GM19467 (cell line): ENCODE data around the gene PARP12.

Experiments used
- ATAC-seq: cut with Tn5 transposase; IDR thresholded peaks from one replicate; pipeline ENCODE4 v1.9.1; 2021; ENCODE audit warnings: mild to moderate bottlenecking, moderate library complexity; ENCODE audit not compliant: unreplicated experiment

The PARP12 gene

DNA sequence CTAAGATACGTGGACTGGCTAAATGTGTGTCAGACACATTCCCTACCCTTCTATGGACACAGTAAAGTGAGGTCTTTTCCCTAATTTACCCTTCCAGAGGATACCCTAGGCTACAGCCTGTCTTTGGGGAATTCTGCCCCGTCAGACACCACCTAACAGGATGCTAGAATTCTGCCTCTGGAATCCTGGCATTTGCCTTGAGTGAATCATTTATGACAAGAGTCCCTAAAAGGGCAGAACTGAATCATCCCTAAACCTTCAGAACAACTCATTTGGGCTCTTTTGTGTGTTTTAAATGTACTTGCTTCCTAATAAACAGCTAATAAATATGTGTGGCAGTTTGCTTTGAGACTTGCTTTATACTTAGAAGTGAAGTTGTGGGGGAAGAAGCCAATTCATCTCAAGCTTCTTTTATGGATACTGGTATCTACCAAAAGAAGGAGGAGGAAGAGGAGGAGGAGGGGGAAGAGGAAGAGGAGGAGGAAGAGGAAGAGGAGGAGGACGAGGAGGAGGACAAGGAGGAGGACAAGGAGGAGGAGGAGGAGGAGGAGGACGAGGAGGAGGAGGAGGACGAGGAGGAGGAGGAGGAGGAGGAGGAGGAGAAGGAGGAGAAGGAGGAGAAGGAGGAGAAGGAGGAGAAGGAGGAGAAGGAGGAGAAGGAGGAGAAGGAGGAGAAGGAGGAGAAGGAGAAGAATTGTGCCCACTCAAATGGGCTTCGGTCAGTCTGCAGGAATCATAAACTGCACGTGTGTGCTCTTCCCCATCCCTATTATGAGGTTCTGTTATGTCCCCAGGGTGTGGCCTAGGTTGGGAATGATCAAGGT lies 27.1 kb downstream of the PARP12 start:
- no peak for ATAC-seq

- no peak for ATAC-seq
Measured at GRCh38 chr7:140034421-140034820, 28.3 kb downstream of the PARP12 start.

DNA sequence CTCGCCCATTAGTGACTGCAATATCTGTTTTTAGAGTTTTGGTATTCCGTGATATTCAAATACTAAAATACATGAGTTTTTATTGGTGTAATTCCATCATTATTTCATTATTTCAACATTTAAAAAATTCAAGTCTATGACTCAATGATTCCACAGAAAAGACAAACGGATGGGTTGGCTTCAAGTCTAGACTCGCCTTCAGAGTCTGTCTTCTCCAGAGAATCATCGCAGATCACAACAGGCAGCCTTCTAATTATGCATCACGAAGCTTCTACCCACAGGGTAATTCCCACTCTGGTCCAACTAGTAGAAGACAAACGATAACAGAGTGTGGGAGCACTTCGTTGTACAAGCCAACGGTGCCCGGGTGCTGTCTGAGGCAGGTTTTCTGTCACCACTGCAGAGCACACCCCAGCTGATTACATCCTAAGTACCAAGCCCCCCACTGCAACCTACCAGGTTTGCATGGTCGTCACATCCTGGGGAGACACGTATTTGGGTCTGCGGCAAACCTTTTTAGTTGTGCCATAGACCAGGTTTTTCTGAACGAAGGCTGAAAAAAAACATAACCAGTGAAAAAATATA lies 28.9 kb downstream of the PARP12 start:
- ATAC-seq: no peak

- no peak for ATAC-seq
Measured at GRCh38 chr7:140033036-140033435, 29.7 kb downstream of the PARP12 start.

- ATAC-seq: no peak
Measured at GRCh38 chr7:140031364-140031763, 31.4 kb downstream of the PARP12 start.

- no peak for ATAC-seq
Measured at GRCh38 chr7:140029072-140029471, 33.7 kb downstream of the PARP12 start.

GRCh38 chr7:140028311-140028710 lies 34.4 kb downstream of the PARP12 start:
- ATAC-seq: no peak

DNA sequence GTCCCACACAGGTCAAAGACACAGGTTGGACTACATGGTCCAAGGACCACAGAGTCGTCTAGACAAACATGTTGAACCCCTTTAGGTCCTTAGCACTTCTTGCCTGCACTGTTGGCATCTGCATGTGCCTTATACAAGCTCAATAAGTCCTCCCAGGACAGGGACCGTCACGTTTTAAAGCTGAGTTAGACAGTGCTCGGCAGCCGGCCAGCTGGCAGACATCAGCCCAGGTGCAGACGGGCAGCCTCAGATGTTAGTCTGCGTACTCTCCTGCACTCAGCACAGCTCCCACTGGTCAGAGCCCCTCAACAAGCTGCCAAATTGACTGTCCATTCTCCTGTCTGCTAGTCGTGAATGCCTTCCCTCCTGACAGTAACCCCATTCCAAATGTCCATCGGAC lies 34.9 kb downstream of the PARP12 start:
- ATAC-seq: no peak

DNA sequence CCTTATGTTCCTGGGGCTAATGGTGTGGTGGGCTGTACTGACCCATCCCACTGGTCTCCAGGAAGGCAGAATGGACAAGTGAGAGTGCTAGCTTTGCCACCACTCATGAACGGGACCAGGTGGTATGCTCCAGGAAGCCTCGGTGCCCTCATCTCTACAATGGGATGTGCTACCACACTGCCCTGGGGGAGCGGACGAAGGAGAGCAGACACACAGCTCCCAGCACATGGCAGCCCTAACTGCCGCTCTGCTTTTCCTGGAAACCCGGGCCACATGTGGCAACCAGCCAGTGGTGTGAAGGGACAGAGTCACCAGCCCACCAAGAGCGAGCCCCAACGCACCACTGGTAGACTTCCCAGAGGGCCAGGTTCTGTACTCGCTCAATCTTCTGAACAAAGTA lies 35.8 kb downstream of the PARP12 start:
- ATAC-seq: no peak

DNA sequence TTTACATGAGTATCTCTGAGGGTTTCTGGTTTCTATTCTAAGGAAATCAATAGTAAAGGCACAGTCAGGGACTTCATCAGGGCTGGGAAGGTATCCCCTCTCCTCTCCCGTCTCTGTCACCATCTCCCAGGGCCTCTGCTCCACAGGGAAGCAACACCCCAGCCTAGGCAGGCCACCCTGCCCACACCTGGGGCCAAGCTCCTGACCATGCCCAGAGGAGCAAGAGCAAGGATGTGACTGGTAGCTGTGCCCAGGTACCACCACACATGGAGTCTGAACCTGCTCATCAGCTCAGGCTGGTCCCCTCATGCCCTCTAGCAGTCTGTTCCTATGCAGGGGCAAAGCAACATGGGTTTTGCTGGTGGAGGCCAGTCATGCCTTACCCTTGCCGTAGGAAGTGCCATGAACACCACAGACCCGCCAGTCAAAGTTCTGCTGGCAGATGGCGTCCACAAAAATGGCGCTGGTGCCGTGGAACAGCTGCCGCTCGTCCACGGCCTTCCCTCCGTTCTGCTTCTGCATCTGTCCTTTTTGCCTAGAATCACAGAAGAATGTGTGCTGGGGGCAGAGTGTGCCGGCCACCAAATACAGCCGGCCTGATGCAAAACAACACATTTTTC lies 36.8 kb downstream of the PARP12 start:
- no peak for ATAC-seq

DNA sequence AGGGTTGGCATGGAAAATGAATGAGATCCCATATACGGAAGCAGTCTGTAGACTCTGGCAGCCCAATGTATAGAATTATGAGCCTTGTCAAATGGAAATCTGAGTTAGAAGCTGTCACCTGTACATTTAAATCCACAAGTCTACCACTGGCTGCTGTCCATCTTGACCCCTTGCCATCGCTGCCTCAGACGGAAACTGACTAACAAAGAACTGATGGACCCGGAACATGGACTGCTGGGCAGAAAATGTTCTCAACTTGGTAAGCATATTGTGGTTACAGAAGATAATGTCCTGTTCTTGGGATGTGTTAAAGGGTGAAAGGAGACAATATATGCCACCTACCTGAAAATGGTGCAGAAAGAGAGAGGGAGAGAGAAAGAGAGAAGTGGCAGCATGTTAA lies 37.5 kb downstream of the PARP12 start:
- no peak for ATAC-seq

DNA sequence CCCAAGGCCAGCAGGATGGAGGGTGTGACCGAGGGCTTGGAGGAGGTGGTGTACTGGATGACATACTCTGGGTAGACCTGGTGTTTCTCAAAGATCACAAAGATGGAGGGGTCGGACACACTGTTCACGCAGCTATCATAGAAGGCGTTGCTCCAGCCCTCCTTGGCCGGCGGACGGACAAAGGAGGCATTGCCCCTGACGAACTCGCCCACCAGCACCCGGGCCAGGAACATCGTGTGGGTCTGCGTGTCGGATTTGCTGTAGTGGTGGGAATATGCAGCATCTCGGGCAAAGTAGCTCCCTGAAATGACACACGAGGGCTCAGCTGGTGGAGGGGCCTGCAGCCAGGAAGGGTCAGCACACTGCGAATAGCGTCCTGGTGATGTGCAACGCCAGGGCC lies 38.2 kb downstream of the PARP12 start:
- ATAC-seq: no peak

DNA sequence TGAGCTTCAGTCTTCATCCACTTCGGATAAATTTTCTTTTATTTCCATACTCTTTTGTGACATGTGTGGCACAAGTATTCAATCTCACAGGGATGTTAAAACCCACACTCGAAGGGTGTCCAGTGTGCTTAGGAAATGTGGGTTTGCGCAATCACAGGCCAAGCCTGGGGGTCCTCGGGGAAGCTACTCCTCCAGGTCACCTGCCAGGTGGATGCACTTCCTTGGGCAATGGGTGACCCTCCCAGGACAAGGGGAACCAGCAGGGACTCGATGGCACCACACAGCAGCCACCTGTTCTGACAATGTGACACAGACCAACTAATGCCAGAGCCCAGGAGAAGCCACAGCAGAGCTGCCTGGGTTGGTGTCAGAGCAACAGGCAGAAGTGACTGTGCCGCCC lies 39.0 kb downstream of the PARP12 start:
- ATAC-seq: no peak

GRCh38 chr7:140022582-140023211 lies 40.1 kb downstream of the PARP12 start:
- ATAC-seq: no peak

GRCh38 chr7:140021603-140022002 lies 41.1 kb downstream of the PARP12 start:
- no peak for ATAC-seq

- no peak for ATAC-seq
Measured at GRCh38 chr7:140019606-140020005, 43.1 kb downstream of the PARP12 start.

- ATAC-seq: no peak
Measured at GRCh38 chr7:140019172-140019571, 43.6 kb downstream of the PARP12 start.

GRCh38 chr7:140018125-140019043 lies 44.4 kb downstream of the PARP12 start:
- ATAC-seq: no peak

GRCh38 chr7:140017543-140017942 lies 45.2 kb downstream of the PARP12 start:
- ATAC-seq: no peak

GRCh38 chr7:140017034-140017433 lies 45.7 kb downstream of the PARP12 start:
- ATAC-seq: no peak

GRCh38 chr7:140016540-140016939 lies 46.2 kb downstream of the PARP12 start:
- no peak for ATAC-seq
